GM19397 (cell line): ENCODE measurements around the gene AFAP1.
"Not testable (repeated sequence)": the region's sequence is repeated elsewhere in the genome, so short reads cannot be mapped to it uniquely, and the experiment has no call there.

Experiments
- ATAC-seq: cut with Tn5 transposase; IDR thresholded peaks from one replicate; pipeline ENCODE4 v1.9.1; 2021; ENCODE audit warnings: mild to moderate bottlenecking, moderate library complexity; ENCODE audit not compliant: unreplicated experiment

AFAP1 gene

GRCh38 chr4:7947927-7948326 lies 8.3 kb upstream of the AFAP1 start:
- no peak for ATAC-seq

- no peak for ATAC-seq
Measured at GRCh38 chr4:7945709-7946380, 6.2 kb upstream of the AFAP1 start.

GRCh38 chr4:7944599-7945220 lies 5.0 kb upstream of the AFAP1 start:
- ATAC-seq, result no peak

- not testable (repeated sequence) for ATAC-seq
Measured at GRCh38 chr4:7943688-7944087, 4.0 kb upstream of the AFAP1 start.

- no peak for ATAC-seq
Measured at GRCh38 chr4:7943211-7943610, 3.5 kb upstream of the AFAP1 start.

GRCh38 chr4:7941965-7942496 lies 2.4 kb upstream of the AFAP1 start:
- no peak for ATAC-seq

- no peak for ATAC-seq
Measured at GRCh38 chr4:7941111-7941964, 1.7 kb upstream of the AFAP1 start.

GRCh38 chr4:7938609-7939376 lies 868 bp downstream of the AFAP1 start:
- no peak for ATAC-seq

GRCh38 chr4:7938266-7938608 lies 1.4 kb downstream of the AFAP1 start:
- no peak for ATAC-seq

- no peak for ATAC-seq
Measured at GRCh38 chr4:7937006-7937405, 2.7 kb downstream of the AFAP1 start.

GRCh38 chr4:7933651-7934510 lies 5.8 kb downstream of the AFAP1 start:
- ATAC-seq, result no peak

- ATAC-seq, result no peak
Measured at GRCh38 chr4:7932287-7932686, 7.4 kb downstream of the AFAP1 start.

- ATAC-seq, result no peak
Measured at GRCh38 chr4:7929118-7929951, 10.3 kb downstream of the AFAP1 start.

- ATAC-seq, result no peak
Measured at GRCh38 chr4:7928711-7929110, 10.9 kb downstream of the AFAP1 start.

- no peak for ATAC-seq
Measured at GRCh38 chr4:7926822-7927221, 12.8 kb downstream of the AFAP1 start.

- no peak for ATAC-seq
Measured at GRCh38 chr4:7924570-7924969, 15.1 kb downstream of the AFAP1 start.

GRCh38 chr4:7924163-7924562 lies 15.5 kb downstream of the AFAP1 start:
- ATAC-seq, result no peak

- ATAC-seq, result no peak
Measured at GRCh38 chr4:7922466-7922865, 17.2 kb downstream of the AFAP1 start.

GRCh38 chr4:7918981-7919380 lies 20.7 kb downstream of the AFAP1 start:
- ATAC-seq, result no peak
